Measurements from ENCODE around the gene CORO1C. TPM values are rescaled to one million over a fixed set of nuclear protein-coding genes. Genes with fewer than 3 reads are reported as not detected.

Gene CORO1C
- total RNA-seq, 1 experiment from 2014 or later: 138 TPM

- intact Hi-C loops (cut with micrococcal nuclease): no loop called here
- DNase-seq (ENCODE audit: low read depth, low spot score) (no peak), ATAC-seq (no peak)
- no peaks in the 10 kb centered on the region for H3K79me2 ChIP-seq (ENCODE audit: insufficient read depth, low read length)
- ChIA-PET POLR2A (no interaction called here), RAD21 (ENCODE audit: low non-redundant PET in 1 of 2, low total read pairs in 2 of 2, uncharacterized antibody in 2 of 2, unreplicated experiment in 2 of 2) (no interaction called here), CTCF (no interaction called here)
- H2AFZ ChIP-seq (ENCODE audit: low read depth, low read length, poor library complexity, severe bottlenecking): no peak overlapping the region
- no peak overlapping the region for H3K27ac ChIP-seq (ENCODE audit: low read depth, low read length)
- H3K9me3 ChIP-seq (ENCODE audit: control insufficient read depth in 1 of 2, insufficient read depth in 1 of 2, low read depth in 1 of 2, low read length in 2 of 2): no peaks in the 10 kb centered on the region
- TF ChIP-seq EGR1 (IDR thresholded peaks at IDR 0.05; ENCODE audit: low read depth) (no peak), ZBTB33 (IDR thresholded peaks at IDR 0.05; ENCODE audit: extremely low read depth, insufficient replicate concordance, low read length) (no peak), SP1 (IDR thresholded peaks at IDR 0.05; ENCODE audit: low read depth) (no peak), SRF (IDR thresholded peaks at IDR 0.05; ENCODE audit: low read depth) (no peak), EZH2phosphoT487 (IDR thresholded peaks at IDR 0.05; ENCODE audit: borderline replicate concordance) (no peak), CEBPB (IDR thresholded peaks at IDR 0.05; ENCODE audit: low read depth) (no peak), CTCF (IDR thresholded peaks at IDR 0.05 in 2 of 3, conservative IDR thresholded peaks at IDR 0.05 in 1 of 3; ENCODE audit: borderline replicate concordance in 1 of 3, insufficient read depth in 1 of 3, low read depth in 2 of 3, low read length in 2 of 3) (0 out of 6 replicates have a peak, but pooled peaks of 1 of the 3 experiments have one; percentile 12)
- H3K36me3 ChIP-seq (ENCODE audit: control insufficient read depth in 1 of 2, insufficient read depth in 2 of 2, low read length in 2 of 2): no peaks in the 10 kb centered on the region
- no peaks in the 10 kb centered on the region; a peak in 1 of 4 replicates for H3K4me1 ChIP-seq (ENCODE audit: control insufficient read depth in 1 of 2, insufficient read depth in 2 of 2, low read length in 2 of 2)
- no peaks in the 10 kb centered on the region for H3K9me2 ChIP-seq (ENCODE audit: insufficient read depth)
- no peak overlapping the region for H3K9ac ChIP-seq (ENCODE audit: low read length)
- H3K4me3 ChIP-seq (replicated peaks in 1 of 2; ENCODE audit: low read depth in 1 of 2, low read length in 2 of 2): no peak overlapping the region
- H3K27me3 ChIP-seq (ENCODE audit: insufficient read depth, low read length): no peaks in the 10 kb centered on the region
- no peaks in the 10 kb centered on the region for H4K20me1 ChIP-seq (ENCODE audit: insufficient read depth)
- H3K4me2 ChIP-seq (ENCODE audit: low read length): no peak overlapping the region
- no TSS peak for BruUV-seq (replicated peaks)
Observed at GRCh38 chr12:108599948-108600701, 131.2 kb downstream of the CORO1C start.

Measured in HCT116 (cell line).